ENCODE data around the gene CAMSAP1.
"Not testable (repeated sequence)": the region's sequence is repeated elsewhere in the genome, so short reads cannot be mapped to it uniquely, and the experiment has no call there.

The CAMSAP1 gene

GRCh38 chr9:135945969-135946368 is 38.6 kb upstream of the CAMSAP1 start:
- TF ChIP-seq, protein P1, sequence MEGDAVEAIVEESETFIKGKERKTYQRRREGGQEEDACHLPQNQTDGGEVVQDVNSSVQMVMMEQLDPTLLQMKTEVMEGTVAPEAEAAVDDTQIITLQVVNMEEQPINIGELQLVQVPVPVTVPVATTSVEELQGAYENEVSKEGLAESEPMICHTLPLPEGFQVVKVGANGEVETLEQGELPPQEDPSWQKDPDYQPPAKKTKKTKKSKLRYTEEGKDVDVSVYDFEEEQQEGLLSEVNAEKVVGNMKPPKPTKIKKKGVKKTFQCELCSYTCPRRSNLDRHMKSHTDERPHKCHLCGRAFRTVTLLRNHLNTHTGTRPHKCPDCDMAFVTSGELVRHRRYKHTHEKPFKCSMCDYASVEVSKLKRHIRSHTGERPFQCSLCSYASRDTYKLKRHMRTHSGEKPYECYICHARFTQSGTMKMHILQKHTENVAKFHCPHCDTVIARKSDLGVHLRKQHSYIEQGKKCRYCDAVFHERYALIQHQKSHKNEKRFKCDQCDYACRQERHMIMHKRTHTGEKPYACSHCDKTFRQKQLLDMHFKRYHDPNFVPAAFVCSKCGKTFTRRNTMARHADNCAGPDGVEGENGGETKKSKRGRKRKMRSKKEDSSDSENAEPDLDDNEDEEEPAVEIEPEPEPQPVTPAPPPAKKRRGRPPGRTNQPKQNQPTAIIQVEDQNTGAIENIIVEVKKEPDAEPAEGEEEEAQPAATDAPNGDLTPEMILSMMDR (IDR thresholded peaks at IDR 0.05; ENCODE audit: low read depth, low read length) = no peak

DNA sequence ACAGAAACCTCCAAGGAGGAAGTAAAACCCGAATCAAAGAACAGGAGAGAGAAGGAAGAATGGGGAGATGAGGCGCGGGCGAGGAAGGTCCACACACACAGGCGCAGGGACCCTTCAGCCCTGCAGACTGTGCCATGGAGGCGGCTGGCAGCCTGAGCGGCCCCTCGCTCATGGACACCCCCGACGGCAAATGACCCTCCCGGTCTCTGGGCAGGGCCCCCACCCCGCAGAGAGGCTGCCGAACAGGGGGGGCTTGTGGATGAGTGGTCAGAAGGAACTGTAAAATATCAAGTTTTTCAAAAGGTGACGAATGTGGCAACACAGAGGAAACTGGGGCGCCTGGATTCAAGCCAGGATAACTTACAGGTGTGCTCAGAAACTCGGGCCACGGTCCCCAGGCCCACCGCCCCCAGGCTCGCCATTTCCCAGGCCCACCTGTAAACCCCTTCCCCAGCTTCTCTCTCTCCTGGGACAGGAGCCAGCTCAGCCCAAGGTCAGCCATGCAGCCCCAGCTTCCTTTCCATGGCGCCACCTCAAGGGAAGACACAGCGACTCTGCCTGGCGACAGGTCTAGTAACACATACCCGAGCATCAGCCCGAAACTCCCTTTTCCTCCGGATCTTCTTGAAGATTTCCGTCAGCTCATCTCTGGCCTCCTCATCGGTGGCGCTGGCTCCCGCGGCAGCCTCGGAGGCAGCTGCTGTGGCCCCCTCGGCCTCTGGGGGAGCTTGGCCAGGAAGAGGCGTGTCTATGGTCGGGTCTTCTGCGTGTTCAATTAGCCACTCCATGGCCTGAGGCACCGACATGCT is 37.3 kb upstream of the CAMSAP1 start:
- TF ChIP-seq, protein P1 (IDR thresholded peaks at IDR 0.05; ENCODE audit: low read depth, low read length) = no peak
- no peak for DNase-seq (ENCODE audit: extremely low read depth, low read depth)

More at GRCh38 chr9:135945969-135946368, 38.6 kb upstream of the CAMSAP1 start:
- DNase-seq (ENCODE audit: extremely low read depth, low read depth) = no peak

- DNase-seq (ENCODE audit: extremely low read depth, low read depth) = not testable (repeated sequence)
Measured at GRCh38 chr9:135943604-135944003, 36.3 kb upstream of the CAMSAP1 start.

GRCh38 chr9:135941288-135941995 is 34.1 kb upstream of the CAMSAP1 start:
- TF ChIP-seq, protein P1 (IDR thresholded peaks at IDR 0.05; ENCODE audit: low read depth, low read length) = no peak
- DNase-seq (ENCODE audit: extremely low read depth, low read depth) = no peak

DNA sequence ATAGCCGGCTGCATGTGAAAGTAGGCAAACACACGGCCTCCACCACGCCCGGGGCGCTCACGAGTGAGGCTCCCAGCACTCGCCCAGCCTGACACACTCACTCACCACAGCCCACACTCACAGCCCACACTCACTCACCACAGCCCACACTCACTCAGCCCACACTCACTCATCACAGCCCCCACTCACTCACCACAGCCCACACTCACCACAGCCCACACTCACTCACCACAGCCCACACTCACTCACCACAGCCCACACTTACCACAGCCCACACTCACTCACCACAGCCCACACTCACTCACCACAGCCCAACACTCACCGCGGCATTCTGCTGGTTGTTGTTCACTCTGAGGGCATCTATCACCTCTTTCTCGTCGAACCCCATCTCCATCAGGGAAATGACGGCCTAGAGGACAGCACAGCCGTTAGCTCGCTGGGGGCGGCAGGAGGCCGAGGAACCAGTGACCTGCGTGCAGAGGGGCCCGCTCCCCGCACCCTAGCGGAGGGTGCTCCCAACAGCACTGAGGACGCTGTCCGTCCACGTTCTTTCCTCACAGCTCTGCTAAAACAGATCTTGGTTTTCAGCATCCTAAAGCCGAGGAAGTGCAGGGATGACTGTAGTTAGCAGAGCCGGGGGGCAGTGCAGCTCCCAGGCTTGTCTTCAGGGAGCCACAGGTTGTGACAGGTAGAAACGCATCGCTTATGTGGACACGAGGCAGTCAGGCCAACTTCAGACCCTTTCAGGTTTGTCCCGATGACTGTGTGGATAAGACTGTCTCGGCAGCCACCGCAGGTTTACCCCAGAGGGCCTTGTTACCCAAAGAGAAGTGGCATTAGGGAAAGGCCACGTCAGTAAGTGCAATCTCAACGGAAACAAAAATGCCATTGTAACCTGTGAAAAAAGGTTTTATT is 32.3 kb upstream of the CAMSAP1 start:
- no peak for DNase-seq (ENCODE audit: extremely low read depth, low read depth)
- TF ChIP-seq, protein P1 (IDR thresholded peaks at IDR 0.05; ENCODE audit: low read depth, low read length) = no peak

- TF ChIP-seq, protein P1 (IDR thresholded peaks at IDR 0.05; ENCODE audit: low read depth, low read length) = no peak
- DNase-seq (ENCODE audit: extremely low read depth, low read depth) = no peak
Measured at GRCh38 chr9:135937521-135938489, 30.5 kb upstream of the CAMSAP1 start.

Measured in AG09319 (cell line).